Measurements from ENCODE around the gene RTCB.

Gene RTCB

DNA sequence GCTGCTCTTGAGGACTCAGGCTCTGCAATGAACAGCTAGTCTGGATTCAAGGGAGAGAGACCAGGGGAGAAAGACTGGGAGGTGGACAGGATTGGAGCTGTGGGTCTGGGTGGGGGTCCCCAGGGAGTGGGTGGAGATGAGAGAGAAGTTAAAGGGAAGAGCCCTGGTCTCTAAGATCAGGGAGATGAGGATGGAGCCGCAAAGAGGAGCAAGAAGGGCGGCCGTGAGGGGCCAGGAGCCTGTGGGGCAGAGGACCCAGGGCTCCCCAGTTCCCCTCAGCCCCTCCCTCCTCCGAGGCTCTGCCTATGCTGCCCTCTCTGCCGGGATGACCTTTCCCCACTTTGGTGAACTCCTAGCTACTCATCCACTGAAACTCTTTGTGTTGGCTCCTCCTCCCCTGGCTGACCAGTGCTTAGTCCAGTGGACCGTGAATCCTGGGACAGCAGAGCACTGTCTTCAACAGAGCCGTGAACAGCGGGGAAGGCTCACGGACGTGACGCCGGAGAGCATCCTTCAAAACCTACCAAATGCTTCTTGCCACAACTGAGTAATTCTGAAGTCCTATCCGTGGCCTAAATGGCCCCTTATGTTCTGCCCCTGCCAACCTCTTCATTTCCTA lies 70.8 kb downstream of the RTCB start:
- in situ Hi-C loops (cut with MboI; ENCODE audit: low sequenced_read_pairs), result no loop called here

DNA sequence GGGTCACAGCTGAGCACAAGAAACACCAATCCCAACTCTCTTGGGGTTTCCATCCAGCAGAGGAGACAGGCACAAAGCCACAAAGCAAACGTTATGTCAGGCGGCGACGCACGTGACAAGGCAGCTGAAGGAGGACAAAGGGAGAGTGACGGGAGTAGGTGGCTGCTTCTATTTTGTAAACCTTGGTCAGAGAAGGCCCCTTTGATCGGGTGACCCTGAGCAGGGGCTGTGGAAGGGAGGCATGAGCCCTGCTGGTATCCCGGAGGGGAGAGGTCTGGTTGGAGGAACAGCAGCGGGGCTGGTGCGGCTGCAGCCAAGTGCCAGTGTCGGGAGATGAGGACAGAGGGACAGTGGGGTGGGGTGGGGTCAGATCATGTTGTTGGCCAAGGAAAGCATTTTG lies 71.6 kb downstream of the RTCB start:
- in situ Hi-C loops (cut with MboI; ENCODE audit: low sequenced_read_pairs), result no loop called here

DNA sequence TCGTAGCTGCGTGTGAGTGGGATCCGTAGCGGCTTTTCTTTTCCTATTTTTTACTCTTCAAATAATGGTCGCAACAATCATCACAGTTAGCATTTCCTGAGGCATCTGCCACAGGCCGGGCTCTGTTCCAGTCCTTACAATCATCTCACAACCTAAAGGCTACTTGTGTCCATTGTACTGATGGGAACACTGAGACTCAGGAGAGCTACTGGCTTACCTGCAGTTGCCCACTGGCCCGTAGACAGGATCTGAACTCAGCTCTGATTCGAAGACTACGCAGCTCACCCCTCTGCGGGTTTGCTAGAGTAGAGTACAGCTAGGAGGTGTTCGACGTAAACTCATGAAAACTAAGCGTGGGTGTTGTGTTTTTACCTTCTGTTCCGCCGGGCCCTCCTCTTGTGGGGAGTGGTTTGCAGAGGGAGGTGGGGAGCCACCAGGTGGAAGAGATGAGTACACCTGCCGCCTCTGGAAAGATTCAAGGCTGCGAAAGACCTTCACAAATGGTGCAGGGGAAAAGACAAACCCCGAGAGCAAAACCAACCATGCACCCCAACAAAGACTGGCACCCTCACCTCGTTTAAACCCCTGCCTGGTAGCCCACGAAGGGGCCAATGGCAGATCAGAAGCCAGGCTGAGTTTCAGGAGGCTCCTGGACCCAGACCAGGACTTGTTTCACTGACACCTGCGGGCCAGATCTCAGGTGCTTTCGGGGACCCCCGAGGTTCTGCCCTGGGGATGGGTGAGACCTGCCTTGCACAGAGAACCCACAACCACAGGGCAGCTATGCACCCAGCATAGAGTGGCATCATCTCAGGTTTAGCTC lies 72.6 kb downstream of the RTCB start:
- in situ Hi-C loops (cut with MboI; ENCODE audit: low sequenced_read_pairs), result no loop called here

DNA sequence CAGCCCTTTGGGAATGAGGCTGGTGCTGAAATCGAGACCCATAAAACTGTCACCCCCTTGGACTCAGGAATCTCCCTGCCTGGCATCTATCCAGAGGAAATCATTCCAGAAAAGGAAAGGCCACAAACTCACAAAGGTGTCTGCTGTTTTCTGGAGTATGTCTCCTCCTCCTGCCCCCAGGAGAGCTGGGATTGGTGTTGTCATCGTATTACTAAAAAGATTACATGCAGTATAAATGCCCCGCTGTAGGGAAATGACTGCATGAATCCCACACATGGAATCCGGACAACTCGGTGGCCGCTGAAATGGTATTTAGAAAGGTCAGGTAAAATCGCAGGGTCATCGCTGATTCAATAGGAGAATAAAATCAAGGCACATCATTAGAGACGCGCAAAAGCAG lies 73.3 kb downstream of the RTCB start:
- in situ Hi-C loops (cut with MboI; ENCODE audit: low sequenced_read_pairs), result no loop called here
